Fibroblast of lung (primary cell): ENCODE results near the gene FGF1. TPM values are rescaled to one million over a fixed set of nuclear protein-coding genes. Genes with fewer than 3 reads are reported as not detected.

Source experiments
- DNase-seq, 2 donors: peaks; one replicate each; pipeline versions ENCODE4 v3.0.0 to v3.0.0-alpha.2; 2010; ENCODE audit warnings: low read depth in 2 of 2
- H2AFZ ChIP-seq: 2 replicates; pipeline ENCODE4 v1.5.1; 2012; ENCODE audit warnings: low read length, control low read depth, inconsistent platforms
- H3K27ac ChIP-seq: 2 replicates; pipeline ENCODE4 v1.5.1; 2011; ENCODE audit warnings: low read length, control low read depth; ENCODE audit not compliant: insufficient read depth
- H3K27me3 ChIP-seq: 2 replicates; pipeline ENCODE4 v1.5.1; 2011; ENCODE audit warnings: mild to moderate bottlenecking, low read length; ENCODE audit not compliant: control insufficient read depth, insufficient read depth
- H3K36me3 ChIP-seq: 2 replicates; pipeline ENCODE4 v1.5.1; 2011; ENCODE audit warnings: low read length; ENCODE audit not compliant: control insufficient read depth, insufficient read depth
- H3K4me1 ChIP-seq: 2 replicates; pipeline ENCODE4 v1.5.1; 2011; ENCODE audit warnings: low read length; ENCODE audit not compliant: control insufficient read depth, insufficient read depth; ENCODE audit errors: extremely low read depth
- H3K4me2 ChIP-seq: 2 replicates; pipeline ENCODE4 v1.5.1; 2011; ENCODE audit warnings: low read length, control low read depth; ENCODE audit not compliant: insufficient read depth; ENCODE audit errors: extremely low read depth
- H3K4me3 ChIP-seq, 4 experiments: fragments of 200-600 bp in 1 of 4; sonication (generic) in 1 of 4; replicated peaks in 1 of 4; 2 replicates each; pipeline ENCODE4 v1.5.1; 2011 to 2016; ENCODE audit warnings: low read length in 4 of 4, low read depth in 3 of 4, mild to moderate bottlenecking in 3 of 4, control low read depth in 2 of 4, inconsistent platforms in 1 of 4, mixed read lengths in 1 of 4; ENCODE audit not compliant: insufficient read depth in 1 of 4; ENCODE audit errors: control extremely low read depth in 1 of 4
- H3K79me2 ChIP-seq: 2 replicates; pipeline ENCODE4 v1.5.1; 2012; ENCODE audit warnings: mild to moderate bottlenecking, low read length, inconsistent platforms; ENCODE audit not compliant: control insufficient read depth, insufficient read depth
- H3K9ac ChIP-seq: 2 replicates; pipeline ENCODE4 v1.5.1; 2011; ENCODE audit warnings: mild to moderate bottlenecking, low read length, control low read depth; ENCODE audit not compliant: insufficient read depth
- H3K9me3 ChIP-seq: 2 replicates; pipeline ENCODE4 v1.5.1; 2012; ENCODE audit warnings: low read depth, low read length; ENCODE audit not compliant: control insufficient read depth, insufficient read depth
- H4K20me1 ChIP-seq: 2 replicates; pipeline ENCODE4 v1.5.1; 2011; ENCODE audit warnings: low read length; ENCODE audit not compliant: control insufficient read depth, insufficient read depth; ENCODE audit errors: extremely low read depth
- CTCF ChIP-seq, 2 donors: IDR thresholded peaks in 1 of 2; conservative IDR thresholded peaks in 1 of 2; 1 replicate in 1 of 2; 2 replicates in 1 of 2; pipeline ENCODE4 v1.5.1; 2011 to 2012; ENCODE audit warnings: low read length in 2 of 2, control low read depth in 1 of 2, inconsistent platforms in 1 of 2, low read depth in 1 of 2, mild to moderate bottlenecking in 1 of 2
- EZH2 ChIP-seq: IDR thresholded peaks from 2 replicates; pipeline ENCODE4 v1.5.1; 2012; ENCODE audit warnings: low read length, control low read depth, mild to moderate bottlenecking; ENCODE audit errors: missing control alignments
- polyA plus RNA-seq, 2 donors: library from polyadenylated mRNA; depleted of rRNA in 1 of 2; stranded (reverse) in 1 of 2; unstranded in 1 of 2; fragments of >200 nt; gene quantifications; 2 replicates each; pipeline ENCODE4 v1.2.1, GENCODE V29; 2011 to 2012; ENCODE audit warnings: missing spikeins in 1 of 2
- total RNA-seq: library from RNA; depleted of rRNA; stranded (reverse); fragments of >200 nt; gene quantifications from 2 replicates; pipeline ENCODE4 v1.2.1, GENCODE V29; 2014

Gene FGF1
- total and polyA plus RNA-seq, 2 donors (not counting 1 experiment from before 2014, with no cell fraction given) = 3.5 to 17.7 TPM

GRCh38 chr5:142597546-142598337 is 88.1 kb downstream of the FGF1 start:
- H3K27me3 ChIP-seq = no peaks in the 10 kb centered on the region
- H4K20me1 ChIP-seq = no peaks in the 10 kb centered on the region
- no peak overlapping the region for H2AFZ ChIP-seq
- peak; percentile 77 to 84 for DNase-seq
- H3K4me3 ChIP-seq = no peak overlapping the region
- no peaks in the 10 kb centered on the region for H3K79me2 ChIP-seq
- H3K27ac ChIP-seq = peak overlapping the region; percentile 3
- H3K4me2 ChIP-seq = peak overlapping the region; percentile 16
- H3K9me3 ChIP-seq = no peaks in the 10 kb centered on the region
- H3K4me1 ChIP-seq = peaks cover 9% of the 10 kb centered on the region
- TF ChIP-seq EZH2 (no peak), CTCF (conservative IDR thresholded peaks at IDR 0.05 in 1 of 2, IDR thresholded peaks at IDR 0.05 in 1 of 2; ENCODE audit: low read depth in 1 of 2, low read length in 2 of 2) (peak; percentile 17 to 20)
- no peak overlapping the region for H3K9ac ChIP-seq
- no peaks in the 10 kb centered on the region for H3K36me3 ChIP-seq

- no peak overlapping the region for H3K9ac ChIP-seq
- peaks cover 9% of the 10 kb centered on the region for H3K4me1 ChIP-seq
- no peaks in the 10 kb centered on the region for H3K36me3 ChIP-seq
- no peak overlapping the region for H2AFZ ChIP-seq
- H3K27me3 ChIP-seq = no peaks in the 10 kb centered on the region
- DNase-seq = no peak
- H3K4me3 ChIP-seq = no peak overlapping the region
- H3K4me2 ChIP-seq = no peak overlapping the region
- TF ChIP-seq CTCF (conservative IDR thresholded peaks at IDR 0.05 in 1 of 2, IDR thresholded peaks at IDR 0.05 in 1 of 2; ENCODE audit: low read depth in 1 of 2, low read length in 2 of 2) = no peak
- TF ChIP-seq EZH2 = no peak
- H3K79me2 ChIP-seq = no peaks in the 10 kb centered on the region
- H3K27ac ChIP-seq = no peak overlapping the region
- no peaks in the 10 kb centered on the region for H3K9me3 ChIP-seq
- H4K20me1 ChIP-seq = no peaks in the 10 kb centered on the region
Observed at GRCh38 chr5:142597025-142597424, 88.9 kb downstream of the FGF1 start.

GRCh38 chr5:142592365-142592764 is 93.5 kb downstream of the FGF1 start:
- H2AFZ ChIP-seq = no peak overlapping the region
- H3K9ac ChIP-seq = no peak overlapping the region
- H3K36me3 ChIP-seq = no peaks in the 10 kb centered on the region
- H4K20me1 ChIP-seq = no peaks in the 10 kb centered on the region
- H3K4me1 ChIP-seq = no peaks in the 10 kb centered on the region
- DNase-seq = no peak
- H3K27ac ChIP-seq = no peak overlapping the region
- H3K27me3 ChIP-seq = no peaks in the 10 kb centered on the region
- H3K4me3 ChIP-seq = no peak overlapping the region
- TF ChIP-seq CTCF (conservative IDR thresholded peaks at IDR 0.05 in 1 of 2, IDR thresholded peaks at IDR 0.05 in 1 of 2; ENCODE audit: low read depth in 1 of 2, low read length in 2 of 2) (no peak), EZH2 (no peak)
- H3K4me2 ChIP-seq = no peak overlapping the region
- H3K9me3 ChIP-seq = no peaks in the 10 kb centered on the region
- no peaks in the 10 kb centered on the region for H3K79me2 ChIP-seq
